ENCODE data around the gene CEP76.

GRCh38 chr18:12659904-12660605, 42.5 kb downstream of the CEP76 start:
- TF ChIP-seq ZNF331 (CRISPR knock-in tag; IDR thresholded peaks at IDR 0.05; ENCODE audit: low read depth) (no peak), CREB1 (CRISPR knock-in tag; IDR thresholded peaks at IDR 0.05; ENCODE audit: low read depth) (no peak)
- TF ChIP-seq, protein P1, sequence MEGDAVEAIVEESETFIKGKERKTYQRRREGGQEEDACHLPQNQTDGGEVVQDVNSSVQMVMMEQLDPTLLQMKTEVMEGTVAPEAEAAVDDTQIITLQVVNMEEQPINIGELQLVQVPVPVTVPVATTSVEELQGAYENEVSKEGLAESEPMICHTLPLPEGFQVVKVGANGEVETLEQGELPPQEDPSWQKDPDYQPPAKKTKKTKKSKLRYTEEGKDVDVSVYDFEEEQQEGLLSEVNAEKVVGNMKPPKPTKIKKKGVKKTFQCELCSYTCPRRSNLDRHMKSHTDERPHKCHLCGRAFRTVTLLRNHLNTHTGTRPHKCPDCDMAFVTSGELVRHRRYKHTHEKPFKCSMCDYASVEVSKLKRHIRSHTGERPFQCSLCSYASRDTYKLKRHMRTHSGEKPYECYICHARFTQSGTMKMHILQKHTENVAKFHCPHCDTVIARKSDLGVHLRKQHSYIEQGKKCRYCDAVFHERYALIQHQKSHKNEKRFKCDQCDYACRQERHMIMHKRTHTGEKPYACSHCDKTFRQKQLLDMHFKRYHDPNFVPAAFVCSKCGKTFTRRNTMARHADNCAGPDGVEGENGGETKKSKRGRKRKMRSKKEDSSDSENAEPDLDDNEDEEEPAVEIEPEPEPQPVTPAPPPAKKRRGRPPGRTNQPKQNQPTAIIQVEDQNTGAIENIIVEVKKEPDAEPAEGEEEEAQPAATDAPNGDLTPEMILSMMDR (conservative IDR thresholded peaks at IDR 0.05; ENCODE audit: low read depth in 2 of 2), result peak; percentile 80 to 98
